HG03175 (cell line): ENCODE results near the gene GRPEL2.
"Not testable (repeated sequence)": the region's sequence is repeated elsewhere in the genome, so short reads cannot be mapped to it uniquely, and the experiment has no call there.

Experiments used
- ATAC-seq: cut with Tn5 transposase; IDR thresholded peaks from one replicate; pipeline ENCODE4 v1.9.1; 2021; ENCODE audit warnings: mild to moderate bottlenecking, moderate library complexity; ENCODE audit not compliant: unreplicated experiment

Gene GRPEL2

DNA sequence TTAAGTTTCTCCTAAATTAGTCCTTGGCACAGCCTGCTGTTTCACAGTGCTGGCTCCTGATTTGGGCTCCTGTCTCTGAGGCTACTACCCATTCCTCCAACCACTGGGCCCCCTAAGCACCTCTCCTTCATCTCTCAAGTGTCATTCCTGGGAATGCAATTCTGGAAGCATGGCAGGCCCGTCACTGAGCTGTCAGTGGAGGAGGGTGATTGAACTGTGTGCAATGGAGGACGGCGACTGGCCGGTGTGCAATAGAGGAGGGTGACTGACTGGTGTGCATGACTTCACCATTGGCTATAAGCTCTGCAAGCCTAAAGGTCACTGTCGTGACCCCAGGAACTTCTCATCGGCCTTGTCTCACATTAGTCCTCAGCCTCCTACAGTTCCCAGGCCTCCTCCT is 46.2 kb downstream of the GRPEL2 start:
- ATAC-seq: no peak

- no peak for ATAC-seq
Observed at GRCh38 chr5:149392718-149393117, 47.4 kb downstream of the GRPEL2 start.

GRCh38 chr5:149394996-149395395 is 49.7 kb downstream of the GRPEL2 start:
- not testable (repeated sequence) for ATAC-seq

- ATAC-seq: no peak
Observed at GRCh38 chr5:149397530-149397929, 52.2 kb downstream of the GRPEL2 start.

DNA sequence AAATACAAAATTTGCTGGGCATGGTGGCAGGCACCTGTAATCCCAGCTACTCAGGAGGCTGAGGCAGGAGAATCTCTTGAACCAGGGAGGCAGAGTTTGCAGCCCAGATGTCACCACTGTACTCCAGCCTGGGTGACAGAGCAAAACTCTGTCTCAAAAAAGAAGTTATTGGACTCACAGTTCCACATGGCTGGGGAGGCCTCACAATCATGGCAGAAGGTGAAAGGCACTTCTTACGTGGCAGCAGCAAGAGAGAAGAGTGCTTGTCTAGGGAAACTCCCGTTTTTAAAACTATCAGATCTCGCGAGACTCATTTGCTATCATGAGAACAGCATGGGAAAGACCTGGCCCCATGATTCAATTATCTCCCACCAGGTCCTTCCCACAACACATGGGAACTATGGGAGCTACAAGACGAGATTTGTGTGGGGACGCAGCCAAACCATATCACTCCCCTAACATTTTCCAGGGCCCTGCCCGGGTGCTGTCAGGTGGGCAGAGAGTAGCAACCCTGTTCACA is 53.5 kb downstream of the GRPEL2 start:
- ATAC-seq: not testable (repeated sequence)

DNA sequence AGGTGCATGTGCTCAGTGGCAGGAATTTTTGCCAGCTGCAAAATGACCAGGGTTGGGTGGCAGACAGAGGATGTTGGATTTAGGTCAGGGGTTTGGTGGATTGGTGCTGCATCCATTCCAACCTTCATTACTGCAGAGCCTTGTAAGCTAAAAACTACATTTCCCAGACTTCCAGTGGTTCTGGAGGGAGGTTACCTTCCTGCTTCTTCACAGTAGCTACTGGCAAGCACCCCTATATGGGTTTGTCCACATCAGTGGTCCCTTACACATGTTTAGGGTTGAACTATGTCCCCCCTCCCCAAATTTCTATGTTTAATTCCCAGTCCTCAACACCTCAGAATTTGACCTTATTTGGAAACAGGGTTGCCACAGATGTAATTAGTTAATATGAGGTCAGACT is 54.5 kb downstream of the GRPEL2 start:
- no peak for ATAC-seq

DNA sequence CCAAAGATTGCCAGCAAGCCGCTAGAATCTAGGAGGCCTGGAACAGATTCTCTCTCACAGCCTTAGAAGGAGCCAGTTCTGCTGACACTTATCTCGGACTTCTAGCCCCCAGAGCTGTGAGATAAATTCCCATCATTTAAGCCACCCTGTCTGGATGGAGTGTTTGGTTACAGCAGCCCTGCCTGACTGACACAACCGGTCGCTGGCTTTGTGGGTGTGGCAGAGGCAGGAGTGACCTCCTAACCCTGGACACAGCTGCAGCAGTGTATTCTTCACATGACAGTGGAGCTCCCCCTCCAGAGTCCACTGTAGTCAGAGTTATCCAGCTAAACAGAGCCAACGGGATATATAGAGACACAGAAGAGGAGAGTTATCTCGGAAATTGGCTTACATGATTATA is 55.0 kb downstream of the GRPEL2 start:
- ATAC-seq: no peak

DNA sequence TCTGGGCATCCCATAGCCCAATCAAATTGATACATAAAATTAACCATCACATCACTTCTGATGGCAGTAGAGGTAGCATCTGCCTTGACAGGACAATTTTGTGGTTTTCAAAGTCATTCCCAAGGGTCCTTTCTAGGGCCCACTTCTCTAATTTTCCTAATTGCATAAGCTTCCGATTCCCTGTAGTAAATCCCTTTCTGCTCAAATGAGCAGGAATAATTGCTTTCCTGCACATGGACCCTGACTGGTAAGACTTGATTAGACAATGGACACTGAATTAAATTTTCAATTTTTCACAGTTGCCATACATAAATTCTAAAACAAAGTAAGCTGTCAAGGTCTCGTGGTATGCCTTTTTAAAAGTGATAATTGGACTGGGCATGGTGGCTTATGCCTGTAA is 55.8 kb downstream of the GRPEL2 start:
- ATAC-seq: no peak

DNA sequence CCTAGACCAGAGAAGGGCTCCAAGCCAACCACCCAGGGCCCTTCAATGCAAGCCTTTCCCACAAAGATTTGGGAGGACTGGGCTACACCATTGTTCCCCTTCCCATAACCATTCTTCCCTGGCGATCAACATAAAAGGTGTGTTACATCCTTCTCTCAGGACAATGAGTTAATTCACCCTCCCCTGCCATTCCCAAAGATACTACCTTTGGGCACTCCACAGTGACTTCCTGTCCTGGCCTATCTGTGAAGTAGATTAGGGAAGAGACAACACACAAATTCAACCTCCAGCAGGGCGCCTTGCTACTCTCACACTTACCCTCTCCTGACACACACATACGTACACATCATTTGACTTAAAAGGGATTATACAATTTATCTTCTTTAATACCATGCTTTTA is 57.0 kb downstream of the GRPEL2 start:
- no peak for ATAC-seq
